RWPE2 (cell line): ENCODE data around the gene PXK.

ENCODE experiments used
- ATAC-seq: fragments of 200-7000 bp; cut with Tn5 transposase; 3 replicates; pipeline ENCODE4 v1.9.1; 2021; ENCODE audit warnings: low read depth
- DNase-seq: peaks from one replicate; pipeline ENCODE4 v3.0.0-alpha.2; 2020; ENCODE audit warnings: low spot score
- H3K27ac ChIP-seq: fragments of 450-650 bp; 2 replicates; pipeline ENCODE4 v1.5.1; 2017; ENCODE audit warnings: mild to moderate bottlenecking; ENCODE audit not compliant: poor library complexity, severe bottlenecking
- H3K27me3 ChIP-seq: fragments of 250-450 bp; sonication (Bioruptor Pico); 2 replicates; pipeline ENCODE4 v1.5.1; 2021; ENCODE audit warnings: mild to moderate bottlenecking, moderate library complexity; ENCODE audit not compliant: insufficient read depth, poor library complexity, severe bottlenecking
- H3K36me3 ChIP-seq: fragments of 250-450 bp; sonication (Bioruptor Pico); 2 replicates; pipeline ENCODE4 v1.5.1; 2020; ENCODE audit warnings: low read depth, mild to moderate bottlenecking, moderate library complexity
- H3K4me1 ChIP-seq: fragments of 250-450 bp; sonication (Bioruptor Pico); 2 replicates; pipeline ENCODE4 v1.5.1; 2021; ENCODE audit warnings: mild to moderate bottlenecking, moderate library complexity; ENCODE audit not compliant: insufficient read depth, poor library complexity, severe bottlenecking
- H3K4me3 ChIP-seq: fragments of 250-450 bp; sonication (Bioruptor Pico); 2 replicates; pipeline ENCODE4 v1.5.1; 2021; ENCODE audit warnings: mild to moderate bottlenecking, moderate library complexity; ENCODE audit not compliant: severe bottlenecking
- H3K9me3 ChIP-seq: fragments of 250-450 bp; sonication (Bioruptor Pico); 2 replicates; pipeline ENCODE4 v1.5.1; 2021; ENCODE audit warnings: mild to moderate bottlenecking, moderate library complexity; ENCODE audit not compliant: severe bottlenecking
- TF ChIP-seq, protein P1 (sequence below): fragments of 450-650 bp; IDR thresholded peaks from one replicate; pipeline ENCODE4 v1.5.1; 2017; ENCODE audit warnings: mild to moderate bottlenecking, moderate library complexity; ENCODE audit not compliant: poor library complexity, severe bottlenecking

PXK gene

DNA sequence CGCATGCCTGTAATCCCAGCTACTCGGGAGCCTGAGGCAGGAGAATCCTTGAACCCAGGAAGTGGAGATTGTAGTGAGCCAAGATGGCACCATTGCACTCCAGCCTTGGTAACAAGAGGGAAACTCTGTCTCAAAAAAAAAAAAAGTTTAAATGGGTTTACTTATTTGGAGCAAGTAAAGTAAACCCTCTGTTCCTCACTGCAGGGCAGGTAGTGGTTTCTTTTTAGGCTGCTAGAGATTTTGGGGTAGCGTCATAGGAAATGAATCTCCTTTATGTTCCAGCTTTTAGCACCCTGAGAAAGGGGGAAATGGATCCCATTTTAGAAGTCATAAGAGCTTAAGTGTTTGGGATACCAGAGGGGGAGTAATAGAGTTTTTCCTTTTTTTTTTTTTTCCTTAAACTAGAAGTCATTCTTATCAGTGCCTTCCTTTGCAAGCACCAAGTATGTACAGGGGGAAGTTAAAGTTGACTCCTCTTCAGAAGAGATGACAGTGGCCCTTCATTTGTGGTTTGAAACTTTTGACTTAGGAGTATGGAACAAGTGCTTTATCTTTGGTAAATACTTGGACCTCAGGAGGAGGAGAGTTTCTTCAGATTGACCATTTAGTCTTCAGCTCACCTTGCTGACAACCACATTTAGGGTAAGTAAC lies 8.0 kb downstream of the PXK start:
- ATAC-seq (no peak), DNase-seq (no peak)
- H3K27ac ChIP-seq, result no peak overlapping the region
- H3K36me3 ChIP-seq, result no peaks in the 10 kb centered on the region
- no peak overlapping the region for H3K4me3 ChIP-seq
- TF ChIP-seq, protein P1, sequence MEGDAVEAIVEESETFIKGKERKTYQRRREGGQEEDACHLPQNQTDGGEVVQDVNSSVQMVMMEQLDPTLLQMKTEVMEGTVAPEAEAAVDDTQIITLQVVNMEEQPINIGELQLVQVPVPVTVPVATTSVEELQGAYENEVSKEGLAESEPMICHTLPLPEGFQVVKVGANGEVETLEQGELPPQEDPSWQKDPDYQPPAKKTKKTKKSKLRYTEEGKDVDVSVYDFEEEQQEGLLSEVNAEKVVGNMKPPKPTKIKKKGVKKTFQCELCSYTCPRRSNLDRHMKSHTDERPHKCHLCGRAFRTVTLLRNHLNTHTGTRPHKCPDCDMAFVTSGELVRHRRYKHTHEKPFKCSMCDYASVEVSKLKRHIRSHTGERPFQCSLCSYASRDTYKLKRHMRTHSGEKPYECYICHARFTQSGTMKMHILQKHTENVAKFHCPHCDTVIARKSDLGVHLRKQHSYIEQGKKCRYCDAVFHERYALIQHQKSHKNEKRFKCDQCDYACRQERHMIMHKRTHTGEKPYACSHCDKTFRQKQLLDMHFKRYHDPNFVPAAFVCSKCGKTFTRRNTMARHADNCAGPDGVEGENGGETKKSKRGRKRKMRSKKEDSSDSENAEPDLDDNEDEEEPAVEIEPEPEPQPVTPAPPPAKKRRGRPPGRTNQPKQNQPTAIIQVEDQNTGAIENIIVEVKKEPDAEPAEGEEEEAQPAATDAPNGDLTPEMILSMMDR, result no peak
- H3K27me3 ChIP-seq, result no peaks in the 10 kb centered on the region
- H3K9me3 ChIP-seq, result no peaks in the 10 kb centered on the region
- H3K4me1 ChIP-seq, result peaks cover under 1% of the 10 kb centered on the region

DNA sequence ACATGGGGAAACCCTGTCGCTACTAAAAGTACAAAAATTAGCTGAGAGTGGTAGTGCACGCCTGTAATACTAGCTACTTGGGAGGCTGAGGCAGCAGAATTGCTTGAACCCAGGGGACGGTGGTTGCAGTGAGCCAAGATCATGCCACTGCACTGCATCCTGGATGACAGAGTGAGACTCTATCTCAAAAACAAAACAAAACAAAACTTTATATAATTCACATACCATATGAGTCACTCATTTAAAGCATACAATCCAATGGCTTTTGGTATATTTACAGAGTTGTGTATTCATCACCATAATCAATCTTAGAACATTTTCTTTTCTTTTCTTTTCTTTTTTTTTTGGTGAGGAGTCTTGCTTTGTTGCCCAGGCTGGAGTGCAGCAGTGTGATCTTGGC lies 8.7 kb downstream of the PXK start:
- TF ChIP-seq, protein P1, result no peak
- H3K4me3 ChIP-seq, result no peak overlapping the region
- H3K27me3 ChIP-seq, result no peaks in the 10 kb centered on the region
- H3K9me3 ChIP-seq, result no peaks in the 10 kb centered on the region
- no peaks in the 10 kb centered on the region for H3K36me3 ChIP-seq
- no peak for ATAC-seq
- no peak overlapping the region for H3K27ac ChIP-seq
- H3K4me1 ChIP-seq, result no peaks in the 10 kb centered on the region
- no peak for DNase-seq

DNA sequence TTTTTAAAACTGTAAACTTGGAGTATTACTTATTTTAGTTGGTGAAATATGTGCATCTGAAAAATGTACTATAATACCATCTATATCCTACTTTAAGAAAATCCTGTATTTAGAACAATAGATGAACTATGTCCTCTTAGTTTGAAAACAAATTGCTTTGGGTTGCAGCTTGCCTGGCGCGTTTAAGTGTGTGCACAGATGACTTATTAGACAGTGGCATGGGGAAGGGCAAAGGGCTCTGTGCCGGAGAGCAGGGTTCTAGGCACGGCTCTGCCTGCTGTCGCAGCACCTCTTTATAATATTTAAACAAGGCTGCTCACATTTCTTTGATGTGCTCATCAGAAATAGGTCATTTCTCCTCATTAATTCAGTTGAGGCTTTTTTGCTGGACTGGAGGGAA lies 10.0 kb downstream of the PXK start:
- DNase-seq (no peak), ATAC-seq (no peak)
- no peak overlapping the region for H3K27ac ChIP-seq
- TF ChIP-seq, protein P1, result no peak
- no peaks in the 10 kb centered on the region for H3K27me3 ChIP-seq
- no peak overlapping the region for H3K4me3 ChIP-seq
- H3K4me1 ChIP-seq, result no peaks in the 10 kb centered on the region
- H3K36me3 ChIP-seq, result no peaks in the 10 kb centered on the region
- H3K9me3 ChIP-seq, result no peaks in the 10 kb centered on the region

DNA sequence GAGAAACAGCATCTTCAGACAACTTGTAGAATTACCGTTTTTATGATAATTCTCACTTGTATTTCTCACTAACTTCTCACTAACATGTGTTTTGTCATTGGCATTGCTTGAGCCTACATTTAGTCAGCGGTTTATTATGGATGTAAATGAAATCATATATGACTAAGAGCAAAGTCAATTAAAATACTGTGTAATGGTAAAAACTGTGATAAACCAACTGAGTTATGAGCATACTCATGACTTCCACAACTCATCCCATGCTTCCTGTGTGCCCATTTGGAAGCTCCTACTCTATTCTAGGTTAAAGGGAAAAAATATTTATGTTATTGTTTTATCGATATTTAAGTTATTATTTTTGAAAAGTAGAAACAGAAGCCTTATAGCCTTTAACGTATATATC lies 12.8 kb downstream of the PXK start:
- ATAC-seq (no peak), DNase-seq (no peak)
- H3K4me1 ChIP-seq, result no peaks in the 10 kb centered on the region
- H3K27me3 ChIP-seq, result no peaks in the 10 kb centered on the region
- H3K27ac ChIP-seq, result no peak overlapping the region
- H3K36me3 ChIP-seq, result no peaks in the 10 kb centered on the region
- no peaks in the 10 kb centered on the region for H3K9me3 ChIP-seq
- TF ChIP-seq, protein P1, result no peak
- no peak overlapping the region for H3K4me3 ChIP-seq

DNA sequence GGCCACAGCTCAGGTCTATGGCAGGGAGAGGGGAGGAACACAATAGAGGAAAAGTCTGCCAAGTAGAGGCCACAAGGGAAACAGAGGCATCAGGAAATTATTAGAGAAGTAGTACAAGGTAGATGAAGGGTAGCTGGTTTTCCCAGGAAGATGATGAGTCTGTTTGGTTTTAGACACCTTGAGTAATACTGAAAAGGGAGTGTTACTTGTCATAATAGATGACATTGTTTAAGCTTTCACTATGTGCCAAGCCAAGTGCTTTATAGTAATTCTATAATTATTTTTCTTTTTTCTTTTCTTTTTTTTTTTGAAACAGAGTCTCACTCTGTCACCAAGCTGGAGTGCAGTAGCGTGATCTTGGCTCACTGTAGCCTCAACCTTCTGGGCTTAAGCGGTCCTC lies 13.7 kb downstream of the PXK start:
- no peak overlapping the region for H3K4me3 ChIP-seq
- ATAC-seq, result no peak
- H3K27ac ChIP-seq, result no peak overlapping the region
- H3K36me3 ChIP-seq, result no peaks in the 10 kb centered on the region
- H3K27me3 ChIP-seq, result no peaks in the 10 kb centered on the region
- no peaks in the 10 kb centered on the region for H3K9me3 ChIP-seq
- DNase-seq, result no peak
- no peaks in the 10 kb centered on the region for H3K4me1 ChIP-seq
- TF ChIP-seq, protein P1, result no peak
